ENCODE measurements around the gene LRRC36. TPM values are rescaled to one million over a fixed set of nuclear protein-coding genes. Genes with fewer than 3 reads are reported as not detected.

Gene LRRC36
- total and polyA plus RNA-seq, 2 of the 8 experiments (the other 6 are each of a cell fraction or from before 2014, with no cell fraction given) = 0.15 TPM; not detected in 1

GRCh38 chr16:67432506-67432890 is 105.9 kb downstream of the LRRC36 start:
- POLR2A ChIA-PET (ENCODE audit: partially characterized antibody) = interaction anchor here (0.6 to 7.3 kb wide), 8 partner anchors 8 to 105 kb away, joined by 3 to 67 read pairs (median 3); partner anchors contain the start of gene TPPP3
- DNase-seq (ENCODE audit: low read depth in 1 of 2, low spot score in 2 of 2) (no peak), FAIRE-seq (no peak)
- Histone ChIP-seq H2BK12ac (ENCODE audit: low read depth, low read length) (peak overlapping the region; percentile 18; the same call in 1 of the 2 replicates), H3K79me1 (ENCODE audit: low read depth, low read length) (peaks cover 10% of the 10 kb centered on the region; the same call in 1 of the 2 replicates), H3K9ac (replicated peaks in 1 of 4; ENCODE audit: extremely low read depth in 1 of 4, low read depth in 3 of 4, low read length in 3 of 4) (peak overlapping the region in 2 of 4 experiments; percentile 16 to 36; a peak in 3 of 7 replicates), H3K23me2 (ENCODE audit: low read depth, low read length) (peaks cover 17% of the 10 kb centered on the region; the same call in 1 of the 2 replicates), H3K36me3 (ENCODE audit: control insufficient read depth in 2 of 4, insufficient read depth in 4 of 4, low read length in 3 of 4) (peaks cover under 1 to 9% (median 5%) of the 10 kb centered on the region in 4 experiments; a peak in 5 of 8 replicates), H2BK20ac (ENCODE audit: low read length) (peak overlapping the region; percentile 48; the same call in 1 of the 2 replicates), H3K4me1 (replicated peaks in 1 of 4; ENCODE audit: control insufficient read depth in 3 of 4, insufficient read depth in 4 of 4, low read length in 3 of 4) (peaks cover 0 to 37% (median 30%) of the 10 kb centered on the region in 4 experiments; a peak in 6 of 7 replicates), H4K8ac (ENCODE audit: extremely low read depth, insufficient read depth, low read length) (0 out of 2 replicates have a peak overlapping the region, but pooled peaks have one; percentile 77), H2BK15ac (ENCODE audit: low read length) (peak overlapping the region; percentile 83; the same call in 1 of the 2 replicates), H3K79me2 (ENCODE audit: control insufficient read depth in 1 of 2, insufficient read depth in 2 of 2, low read length in 2 of 2) (no peaks in the 10 kb centered on the region; a peak in 1 of 4 replicates), H3K9me3 (ENCODE audit: insufficient read depth in 2 of 2, low read depth in 1 of 2, low read length in 1 of 2) (no peaks in the 10 kb centered on the region), H3K18ac (ENCODE audit: extremely low read depth, low read length) (peak overlapping the region; percentile 88; the same call in 1 of the 2 replicates), H3K4ac (replicated peaks; ENCODE audit: insufficient read length, low read depth, low read length) (peak overlapping the region; percentile 84), H3K27ac (ENCODE audit: low read depth, low read length) (peak overlapping the region; percentile 60; the same call in 1 of the 2 replicates), H3K27me3 (replicated peaks in 1 of 4; ENCODE audit: control insufficient read depth in 3 of 4, extremely low read depth in 1 of 4, insufficient read depth in 3 of 4, low read length in 3 of 4) (peaks cover 0 to 19% (median 15%) of the 10 kb centered on the region in 4 experiments; a peak in 6 of 7 replicates), H3K23ac (ENCODE audit: insufficient read length) (no peak overlapping the region), H3K56ac (replicated peaks; ENCODE audit: insufficient read length, low read depth, low read length) (peak overlapping the region; percentile 56), H4K5ac (ENCODE audit: insufficient read length, low read depth, low read length) (peak overlapping the region; percentile 44), H4K91ac (replicated peaks; ENCODE audit: insufficient read length, low read length) (peak overlapping the region; percentile 81), H3K4me2 (ENCODE audit: insufficient read depth in 1 of 2, low read depth in 2 of 2, low read length in 2 of 2) (peak overlapping the region; percentile 55 to 87), H4K20me1 (replicated peaks in 1 of 2; ENCODE audit: control insufficient read depth in 1 of 2, insufficient read depth in 2 of 2, low read length in 2 of 2) (peaks cover 0 to 6% of the 10 kb centered on the region in 2 experiments), H2BK120ac (replicated peaks; ENCODE audit: low read depth, low read length) (peak overlapping the region; percentile 81), H3K4me3 (ENCODE audit: extremely low read depth in 1 of 4, insufficient read depth in 2 of 4, low read depth in 3 of 4, low read length in 4 of 4) (peak overlapping the region; percentile 4 to 86 (median 11); a peak in 5 of 8 replicates), H3K14ac (ENCODE audit: insufficient read length) (no peak overlapping the region), H2BK5ac (ENCODE audit: low read depth, low read length) (peak overlapping the region; percentile 72; the same call in 1 of the 2 replicates), H2AFZ (ENCODE audit: low read length) (no peak overlapping the region), H2AK5ac (ENCODE audit: low read depth, low read length) (no peak overlapping the region)
- no peak for TF ChIP-seq SIX5 (IDR thresholded peaks at IDR 0.05; ENCODE audit: low read depth, low read length)
- no peak for TF ChIP-seq PHF8 (conservative IDR thresholded peaks at IDR 0.05; ENCODE audit: low read depth, low read length)
- CTCF ChIA-PET (ENCODE audit: partially characterized antibody) = interaction anchor here (0.8 to 28.4 kb wide), 7 partner anchors 7 to 167 kb away, joined by 4 to 683 read pairs (median 11); no protein-coding TSS in a partner anchor
- WGBS, 2 experiments (ENCODE audit: extremely low coverage in 1 of 2, insufficient coverage in 1 of 2, insufficient read length in 1 of 2, insufficient replicate concordance in 2 of 2, low coverage in 1 of 2, low lambda C conversion rate in 2 of 2, missing lambda C conversion rate in 1 of 2) = 78% methylated on average over 5 of the region's 5 CpGs; no CpG with 5 or more reads in 1 of the 2 experiments
